Upper lobe of right lung (tissue), 1 donor: Measurements from ENCODE around the gene ELOVL3. TPM values are rescaled to one million over a fixed set of nuclear protein-coding genes. Genes with fewer than 3 reads are reported as not detected.

Source experiments
- ATAC-seq: fragments of 200-7000 bp; cut with Tn5 transposase; one replicate; pipeline ENCODE4 v1.9.1; 2020; ENCODE audit warnings: mild to moderate bottlenecking, moderate library complexity
- DNase-seq: peaks from one replicate; pipeline ENCODE4 v3.0.0-alpha.2; 2020
- H3K27ac ChIP-seq: fragments of 200-600 bp; one replicate; pipeline ENCODE4 v1.8.0; 2022
- H3K27me3 ChIP-seq: fragments of 200-600 bp; one replicate; pipeline ENCODE4 v1.8.0; 2022; ENCODE audit warnings: mild to moderate bottlenecking
- H3K36me3 ChIP-seq: fragments of 200-600 bp; one replicate; pipeline ENCODE4 v1.8.0; 2022
- H3K4me1 ChIP-seq: fragments of 200-600 bp; one replicate; pipeline ENCODE4 v1.8.0; 2022
- H3K4me3 ChIP-seq: fragments of 200-600 bp; one replicate; pipeline ENCODE4 v1.8.0; 2022; ENCODE audit warnings: mild to moderate bottlenecking
- H3K9me3 ChIP-seq: fragments of 200-600 bp; one replicate; pipeline ENCODE4 v1.8.0; 2022
- intact Hi-C: fragments of 100-400 bp; cut with DNase I; formaldehyde crosslinking; loops from one replicate; pipeline ENCODE4 v1.11.0; 2022
- total RNA-seq: library from RNA; stranded (reverse); fragmentation: NEBNext Ultra II Directional; extraction: Animal tissue kit (Norgen Biotek cat#: 25700); gene quantifications from one replicate; pipeline ENCODE4 v1.2.1, GENCODE V29; 2021
- TF ChIP-seq, protein P1 (sequence below): fragments of 200-600 bp; IDR thresholded peaks from one replicate; pipeline ENCODE4 v1.8.0; 2022; ENCODE audit warnings: antibody characterized with exemption
- donor health status: DM: no; HTN: yes; CAD: no; lungs with severe emphysema.

ELOVL3 gene
- total RNA-seq, 1 donor from 2014 or later = 0.87 TPM

DNA sequence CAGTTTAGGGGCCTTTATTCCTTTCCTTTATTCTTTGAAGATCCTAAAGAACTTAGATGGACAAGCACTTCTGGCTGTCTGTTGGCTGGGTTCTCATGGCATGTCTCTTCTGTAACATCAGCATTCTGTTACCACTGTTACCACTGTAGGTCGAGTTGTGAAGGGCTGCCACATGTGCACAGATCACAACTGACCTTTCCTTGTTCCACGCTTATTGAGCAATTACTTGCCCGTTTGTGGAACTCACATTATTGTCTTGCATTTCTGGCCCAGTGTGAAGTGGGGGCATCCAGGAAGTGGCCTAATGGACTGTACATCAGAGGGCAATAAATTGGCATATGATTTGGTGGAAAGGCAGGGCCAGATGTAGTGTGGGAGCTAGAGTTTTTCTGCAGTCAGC, 42.9 kb downstream of the ELOVL3 start:
- no peak overlapping the region for H3K4me3 ChIP-seq
- intact Hi-C loops = no loop called here
- TF ChIP-seq, protein P1, sequence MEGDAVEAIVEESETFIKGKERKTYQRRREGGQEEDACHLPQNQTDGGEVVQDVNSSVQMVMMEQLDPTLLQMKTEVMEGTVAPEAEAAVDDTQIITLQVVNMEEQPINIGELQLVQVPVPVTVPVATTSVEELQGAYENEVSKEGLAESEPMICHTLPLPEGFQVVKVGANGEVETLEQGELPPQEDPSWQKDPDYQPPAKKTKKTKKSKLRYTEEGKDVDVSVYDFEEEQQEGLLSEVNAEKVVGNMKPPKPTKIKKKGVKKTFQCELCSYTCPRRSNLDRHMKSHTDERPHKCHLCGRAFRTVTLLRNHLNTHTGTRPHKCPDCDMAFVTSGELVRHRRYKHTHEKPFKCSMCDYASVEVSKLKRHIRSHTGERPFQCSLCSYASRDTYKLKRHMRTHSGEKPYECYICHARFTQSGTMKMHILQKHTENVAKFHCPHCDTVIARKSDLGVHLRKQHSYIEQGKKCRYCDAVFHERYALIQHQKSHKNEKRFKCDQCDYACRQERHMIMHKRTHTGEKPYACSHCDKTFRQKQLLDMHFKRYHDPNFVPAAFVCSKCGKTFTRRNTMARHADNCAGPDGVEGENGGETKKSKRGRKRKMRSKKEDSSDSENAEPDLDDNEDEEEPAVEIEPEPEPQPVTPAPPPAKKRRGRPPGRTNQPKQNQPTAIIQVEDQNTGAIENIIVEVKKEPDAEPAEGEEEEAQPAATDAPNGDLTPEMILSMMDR = no peak
- peak; percentile 67 for ATAC-seq
- H3K27ac ChIP-seq = no peak overlapping the region
- no peak for DNase-seq
- H3K36me3 ChIP-seq = peaks cover 9% of the 10 kb centered on the region
- H3K9me3 ChIP-seq = no peaks in the 10 kb centered on the region
- H3K27me3 ChIP-seq = no peaks in the 10 kb centered on the region
- H3K4me1 ChIP-seq = peaks cover 31% of the 10 kb centered on the region

GRCh38 chr10:102274062-102274461, 48.0 kb downstream of the ELOVL3 start:
- ATAC-seq = no peak
- peaks cover 14% of the 10 kb centered on the region for H3K4me1 ChIP-seq

DNA sequence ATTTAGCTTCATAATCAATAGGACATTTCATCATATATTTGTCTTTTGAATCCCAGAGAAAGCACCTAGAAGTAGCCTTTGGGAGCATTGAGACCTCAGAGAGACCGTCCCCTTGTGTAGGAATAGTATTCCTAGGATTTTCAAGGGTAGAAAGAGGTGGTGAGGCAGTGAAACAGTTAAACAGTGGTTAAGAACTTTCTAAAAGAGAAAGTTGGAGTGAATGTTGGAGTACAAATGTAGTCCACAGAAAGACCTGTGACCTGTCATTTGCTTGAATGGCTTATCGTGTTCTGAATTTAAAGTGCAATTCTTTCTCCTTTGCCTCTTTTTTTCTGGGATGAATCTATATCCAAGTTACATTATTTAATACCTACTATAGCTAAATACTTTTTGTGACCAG, 49.2 kb downstream of the ELOVL3 start:
- Histone ChIP-seq H3K27me3 (no peaks in the 10 kb centered on the region), H3K4me1 (peaks cover 21% of the 10 kb centered on the region), H3K9me3 (no peaks in the 10 kb centered on the region), H3K27ac (no peak overlapping the region), H3K4me3 (no peak overlapping the region), H3K36me3 (no peaks in the 10 kb centered on the region)
- DNase-seq (no peak), ATAC-seq (no peak)
- intact Hi-C loops = no loop called here
- TF ChIP-seq, protein P1 = no peak

More at GRCh38 chr10:102274062-102274461, 48.0 kb downstream of the ELOVL3 start:
- Histone ChIP-seq H3K36me3 (no peaks in the 10 kb centered on the region), H3K9me3 (no peaks in the 10 kb centered on the region), H3K27ac (no peak overlapping the region), H3K27me3 (no peaks in the 10 kb centered on the region), H3K4me3 (no peak overlapping the region)
- TF ChIP-seq, protein P1 = no peak
- intact Hi-C loops = no loop called here
- no peak for DNase-seq

GRCh38 chr10:102279104-102279503, 53.0 kb downstream of the ELOVL3 start:
- no peaks in the 10 kb centered on the region for H3K36me3 ChIP-seq
- peaks cover 39% of the 10 kb centered on the region for H3K4me1 ChIP-seq
- intact Hi-C loops = no loop called here
- H3K4me3 ChIP-seq = no peak overlapping the region
- no peak overlapping the region for H3K27ac ChIP-seq
- no peak for ATAC-seq
- H3K9me3 ChIP-seq = no peaks in the 10 kb centered on the region
- no peaks in the 10 kb centered on the region for H3K27me3 ChIP-seq
- TF ChIP-seq, protein P1 = no peak
- DNase-seq = no peak

Other genes starting within 250 kb of the ELOVL3 start
- 37.2 TPM for gene ARMH3, start 170.1 kb upstream of the ELOVL3 start, total RNA-seq
- 22.6 TPM for gene HPS6, start 160.9 kb upstream of the ELOVL3 start, total RNA-seq
- gene LDB1, start 105.9 kb upstream of the ELOVL3 start, total RNA-seq = 60.1 TPM
- gene PPRC1, start 93.3 kb upstream of the ELOVL3 start, total RNA-seq = 38.3 TPM
- 37.9 TPM for gene NOLC1, start 73.9 kb upstream of the ELOVL3 start, total RNA-seq
- not detected for gene PITX3, start 15.2 kb downstream of the ELOVL3 start, total RNA-seq
- gene GBF1, start 19.2 kb downstream of the ELOVL3 start, total RNA-seq = 38.5 TPM
- gene NFKB2, start 169.4 kb downstream of the ELOVL3 start, total RNA-seq = 36.8 TPM
- gene PSD, start 192.5 kb downstream of the ELOVL3 start, total RNA-seq = 3.5 TPM
- gene FBXL15, start 194.5 kb downstream of the ELOVL3 start, total RNA-seq = 16.0 TPM
- 44.8 TPM for gene CUEDC2, start 206.3 kb downstream of the ELOVL3 start, total RNA-seq
- gene C10orf95, start 225.2 kb downstream of the ELOVL3 start, total RNA-seq = 3.1 TPM